K562 (cell line): ENCODE results near the gene ZDHHC12. TPM values are rescaled to one million over a fixed set of nuclear protein-coding genes. Genes with fewer than 3 reads are reported as not detected.
A peak's percentile ranks its signal among the peaks of the same experiment; 100 is the strongest.

ENCODE experiments used
- BRF1 ChIP-seq: IDR thresholded peaks from 3 replicates; pipeline ENCODE4 v1.6.1; 2011; ENCODE audit warnings: borderline replicate concordance, mild to moderate bottlenecking; ENCODE audit not compliant: insufficient read length; ENCODE audit errors: extremely low read depth
- CEBPB ChIP-seq: fragments of 450-650 bp; IDR thresholded peaks from 2 replicates; pipeline ENCODE4 v1.6.1; 2016; ENCODE audit warnings: missing genetic modification characterization, missing compliant biosample characterization
- E2F3 ChIP-seq: fragments of 250-450 bp; sonication (Bioruptor Pico); IDR thresholded peaks from 2 replicates; pipeline ENCODE4 v1.4.0; 2020; ENCODE audit warnings: mild to moderate bottlenecking
- FOXA3 ChIP-seq, 2 experiments: fragments of 450-650 bp in 1 of 2; sonication (generic) in 1 of 2; formaldehyde crosslinking; IDR thresholded peaks in 1 of 2; conservative IDR thresholded peaks in 1 of 2; 2 replicates each; pipeline versions ENCODE4 v1.4.0 to v1.8.0; 2020 to 2022; ENCODE audit warnings: mild to moderate bottlenecking in 2 of 2, missing genetic modification reagents in 1 of 2
- FUS ChIP-seq: fragments of 200-400 bp; formaldehyde crosslinking; optimal IDR thresholded peaks from 2 replicates; pipeline ENCODE3; 2017; ENCODE audit warnings: low read depth, low read length
- HNRNPK ChIP-seq: fragments of 200-400 bp; formaldehyde crosslinking; IDR thresholded peaks from one replicate; pipeline ENCODE4 v1.6.1; 2018; ENCODE audit warnings: mild to moderate bottlenecking, low read depth, low read length; ENCODE audit not compliant: poor library complexity, severe bottlenecking
- HNRNPLL ChIP-seq: fragments of 200-400 bp; formaldehyde crosslinking; IDR thresholded peaks from 2 replicates; pipeline ENCODE4 v1.6.1; 2017; ENCODE audit warnings: low read length, low read depth, mild to moderate bottlenecking; ENCODE audit not compliant: poor library complexity, severe bottlenecking
- KDM4B ChIP-seq, 2 experiments: fragments of 450-650 bp in 1 of 2; sonication (generic) in 1 of 2; IDR thresholded peaks; 2 replicates each; pipeline ENCODE4 v1.6.1; 2016 to 2017; ENCODE audit warnings: borderline replicate concordance in 2 of 2, antibody characterized with exemption in 1 of 2, low read depth in 1 of 2, mild to moderate bottlenecking in 1 of 2
- NFE2L1 ChIP-seq: fragments of 450-650 bp; IDR thresholded peaks from 2 replicates; pipeline ENCODE4 v1.6.1; 2016; ENCODE audit warnings: missing genetic modification characterization, low read depth, mild to moderate bottlenecking, missing compliant biosample characterization, moderate library complexity, borderline replicate concordance
- RBFOX2 ChIP-seq: fragments of 200-400 bp; formaldehyde crosslinking; IDR thresholded peaks from 2 replicates; pipeline ENCODE4 v1.6.1; 2017; ENCODE audit warnings: low read depth, mild to moderate bottlenecking, low read length, moderate library complexity
- RFX5 ChIP-seq: IDR thresholded peaks from 2 replicates; pipeline ENCODE4 v1.6.1; 2011; ENCODE audit warnings: low read depth, mild to moderate bottlenecking, improper control_type of control experiment, low read length
- SMAD3 ChIP-seq: fragments of 450-650 bp; formaldehyde crosslinking; conservative IDR thresholded peaks from 2 replicates; pipeline ENCODE4 v1.4.0; 2020; ENCODE audit warnings: mild to moderate bottlenecking
- ZBTB1 ChIP-seq: sonication (generic); formaldehyde crosslinking; IDR thresholded peaks from 2 replicates; pipeline ENCODE4 v1.8.1; 2023; ENCODE audit warnings: missing genetic modification reagents, low read depth, mild to moderate bottlenecking, borderline replicate concordance
- ZBTB17 ChIP-seq: fragments of 450-650 bp; formaldehyde crosslinking; IDR thresholded peaks from 2 replicates; pipeline ENCODE4 v1.4.0; 2020; ENCODE audit warnings: mild to moderate bottlenecking
- ZFP1 ChIP-seq: fragments of 450-650 bp; formaldehyde crosslinking; IDR thresholded peaks from 2 replicates; pipeline ENCODE4 v1.4.0; 2020; ENCODE audit warnings: mild to moderate bottlenecking, mixed read lengths
- ZNF263 ChIP-seq: sonication (generic); formaldehyde crosslinking; IDR thresholded peaks from 2 replicates; pipeline ENCODE4 v1.8.0; 2022; ENCODE audit warnings: mild to moderate bottlenecking, missing genetic modification reagents, borderline replicate concordance
- polyA plus RNA-seq, 8 experiments: library from polyadenylated mRNA; depleted of rRNA in 4 of 8; stranded (reverse) in 5 of 8; unstranded in 3 of 8; fragments of >200 nt; fragmentation: Nextera tagmentation in 2 of 8; fragmentation: Illumina TruSeq in 1 of 8; extraction: Ambion mirVana in 2 of 8; extraction: Trizol in 1 of 8; gene quantifications; 2 replicates each; pipeline versions ENCODE4 v1.2.1 to v1.2.3, GENCODE V29; 2011 to 2014; ENCODE audit warnings: inconsistent platforms in 1 of 8, missing spikeins in 1 of 8
- total RNA-seq, 7 experiments: library from RNA; depleted of rRNA in 6 of 7; stranded (reverse); fragments of >200 nt in 6 of 7; fragmentation: Illumina TruSeq in 2 of 7; extraction: Trizol in 2 of 7; gene quantifications; 2 replicates each; pipeline versions ENCODE4 v1.2.1 to v1.2.3, GENCODE V29; 2011 to 2021; ENCODE audit warnings: low replicate concordance in 1 of 7
- TF ChIP-seq, protein P1 (sequence below): fragments of 250-450 bp; sonication (Bioruptor Pico); IDR thresholded peaks from 2 replicates; pipeline ENCODE4 v1.5.0; 2021
- TF ChIP-seq, protein P2 (sequence below), 2 experiments: fragments of 450-650 bp in 1 of 2; IDR thresholded peaks; 2 replicates each; pipeline ENCODE4 v1.6.1; 2011 to 2017; ENCODE audit warnings: low read depth in 2 of 2, antibody characterized with exemption in 1 of 2, borderline replicate concordance in 1 of 2, low read length in 1 of 2, mild to moderate bottlenecking in 1 of 2, mixed read lengths in 1 of 2; ENCODE audit not compliant: control insufficient read depth in 1 of 2
- TF ChIP-seq, protein P3 (sequence below): conservative IDR thresholded peaks from 2 replicates; pipeline ENCODE4 v1.6.1; 2011; ENCODE audit warnings: low read depth, mild to moderate bottlenecking, low read length; ENCODE audit not compliant: control insufficient read depth

Gene ZDHHC12
- total and polyA plus RNA-seq, 9 of the 15 experiments (the other 6 are each of a cell fraction or from before 2014, with no cell fraction given) = 0.21 to 38.0 (median 13.8) TPM

DNA sequence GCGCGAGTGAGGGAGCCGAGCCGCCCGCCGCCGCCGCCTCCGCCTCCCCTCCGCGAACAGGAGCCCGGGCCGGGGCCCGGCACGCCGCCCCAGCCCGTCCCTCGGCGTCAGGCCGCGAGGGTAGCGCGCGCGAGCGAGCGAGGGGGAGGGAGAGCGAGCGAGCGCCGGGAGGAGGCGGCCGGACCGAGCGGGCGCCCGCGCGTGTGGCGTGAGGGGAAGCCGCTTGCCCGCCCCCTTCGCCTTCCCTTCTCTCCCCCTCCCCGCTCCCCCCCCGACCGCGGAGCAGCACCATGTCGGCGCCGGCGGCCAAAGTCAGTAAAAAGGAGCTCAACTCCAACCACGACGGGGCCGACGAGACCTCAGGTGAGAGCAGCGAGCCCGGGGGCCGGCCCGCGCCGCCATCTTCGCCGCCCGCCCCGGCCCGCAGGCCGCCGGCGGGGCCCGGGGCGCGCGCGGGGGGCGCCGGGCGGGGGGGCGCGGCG is 34.6 kb downstream of the ZDHHC12 start (continued):
- TF ChIP-seq, protein P1, sequence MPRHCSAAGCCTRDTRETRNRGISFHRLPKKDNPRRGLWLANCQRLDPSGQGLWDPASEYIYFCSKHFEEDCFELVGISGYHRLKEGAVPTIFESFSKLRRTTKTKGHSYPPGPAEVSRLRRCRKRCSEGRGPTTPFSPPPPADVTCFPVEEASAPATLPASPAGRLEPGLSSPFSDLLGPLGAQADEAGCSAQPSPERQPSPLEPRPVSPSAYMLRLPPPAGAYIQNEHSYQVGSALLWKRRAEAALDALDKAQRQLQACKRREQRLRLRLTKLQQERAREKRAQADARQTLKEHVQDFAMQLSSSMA (CRISPR knock-in tag) = 0 out of 2 replicates have a peak, but pooled peaks have one; percentile 59
- TF ChIP-seq, protein P2, sequence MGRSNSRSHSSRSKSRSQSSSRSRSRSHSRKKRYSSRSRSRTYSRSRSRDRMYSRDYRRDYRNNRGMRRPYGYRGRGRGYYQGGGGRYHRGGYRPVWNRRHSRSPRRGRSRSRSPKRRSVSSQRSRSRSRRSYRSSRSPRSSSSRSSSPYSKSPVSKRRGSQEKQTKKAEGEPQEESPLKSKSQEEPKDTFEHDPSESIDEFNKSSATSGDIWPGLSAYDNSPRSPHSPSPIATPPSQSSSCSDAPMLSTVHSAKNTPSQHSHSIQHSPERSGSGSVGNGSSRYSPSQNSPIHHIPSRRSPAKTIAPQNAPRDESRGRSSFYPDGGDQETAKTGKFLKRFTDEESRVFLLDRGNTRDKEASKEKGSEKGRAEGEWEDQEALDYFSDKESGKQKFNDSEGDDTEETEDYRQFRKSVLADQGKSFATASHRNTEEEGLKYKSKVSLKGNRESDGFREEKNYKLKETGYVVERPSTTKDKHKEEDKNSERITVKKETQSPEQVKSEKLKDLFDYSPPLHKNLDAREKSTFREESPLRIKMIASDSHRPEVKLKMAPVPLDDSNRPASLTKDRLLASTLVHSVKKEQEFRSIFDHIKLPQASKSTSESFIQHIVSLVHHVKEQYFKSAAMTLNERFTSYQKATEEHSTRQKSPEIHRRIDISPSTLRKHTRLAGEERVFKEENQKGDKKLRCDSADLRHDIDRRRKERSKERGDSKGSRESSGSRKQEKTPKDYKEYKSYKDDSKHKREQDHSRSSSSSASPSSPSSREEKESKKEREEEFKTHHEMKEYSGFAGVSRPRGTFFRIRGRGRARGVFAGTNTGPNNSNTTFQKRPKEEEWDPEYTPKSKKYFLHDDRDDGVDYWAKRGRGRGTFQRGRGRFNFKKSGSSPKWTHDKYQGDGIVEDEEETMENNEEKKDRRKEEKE (IDR thresholded peaks at IDR 0.05; ENCODE audit: borderline replicate concordance in 1 of 2, control insufficient read depth in 1 of 2, low read depth in 2 of 2, low read length in 1 of 2) = 0 out of 4 replicates have a peak, but pooled peaks of 1 of the 2 experiments have one; percentile 13
- no peak for TF ChIP-seq ZBTB1 (CRISPR knock-in tag)
- no peak for TF ChIP-seq FOXA3 (CRISPR knock-in tag; conservative IDR thresholded peaks at IDR 0.05 in 1 of 2, IDR thresholded peaks at IDR 0.05 in 1 of 2)
- no peak for TF ChIP-seq SMAD3
- TF ChIP-seq RFX5 = no peak
- no peak for TF ChIP-seq NFE2L1 (tag)
- TF ChIP-seq BRF1 = no peak
- TF ChIP-seq HNRNPK = peak; percentile 61
- TF ChIP-seq HNRNPLL = peak; percentile 14
- TF ChIP-seq ZFP1 (CRISPR knock-in tag) = no peak
- TF ChIP-seq, protein P3, sequence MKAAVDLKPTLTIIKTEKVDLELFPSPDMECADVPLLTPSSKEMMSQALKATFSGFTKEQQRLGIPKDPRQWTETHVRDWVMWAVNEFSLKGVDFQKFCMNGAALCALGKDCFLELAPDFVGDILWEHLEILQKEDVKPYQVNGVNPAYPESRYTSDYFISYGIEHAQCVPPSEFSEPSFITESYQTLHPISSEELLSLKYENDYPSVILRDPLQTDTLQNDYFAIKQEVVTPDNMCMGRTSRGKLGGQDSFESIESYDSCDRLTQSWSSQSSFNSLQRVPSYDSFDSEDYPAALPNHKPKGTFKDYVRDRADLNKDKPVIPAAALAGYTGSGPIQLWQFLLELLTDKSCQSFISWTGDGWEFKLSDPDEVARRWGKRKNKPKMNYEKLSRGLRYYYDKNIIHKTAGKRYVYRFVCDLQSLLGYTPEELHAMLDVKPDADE = peak; percentile 84
- 0 out of 2 replicates have a peak, but pooled peaks have one; percentile 2 for TF ChIP-seq ZNF263 (CRISPR knock-in tag)
- TF ChIP-seq E2F3 (CRISPR knock-in tag) = peak; percentile 71; the same call in 1 of the 2 replicates
- peak; percentile 92; the same call in 1 of the 2 replicates for TF ChIP-seq RBFOX2
- TF ChIP-seq ZBTB17 (CRISPR knock-in tag) = peak; percentile 32
- TF ChIP-seq KDM4B (IDR thresholded peaks at IDR 0.05; ENCODE audit: borderline replicate concordance in 2 of 2, low read depth in 1 of 2) = 0 out of 4 replicates have a peak, but pooled peaks of 1 of the 2 experiments have one; percentile 60
- no peak for TF ChIP-seq FUS
- no peak for TF ChIP-seq CEBPB (tag)
